HEK293 (cell line): ENCODE results near the gene TMEM184B.

ENCODE experiments used
- AEBP2 ChIP-seq: fragments of 450-650 bp; formaldehyde crosslinking; IDR thresholded peaks from 2 replicates; pipeline ENCODE4 v1.5.1; 2016; ENCODE audit warnings: missing biosample characterization, missing genetic modification characterization, borderline replicate concordance
- CTCF ChIP-seq: fragments of 450-650 bp; formaldehyde crosslinking; IDR thresholded peaks from 2 replicates; pipeline ENCODE4 v1.5.1; 2016; ENCODE audit warnings: missing biosample characterization, missing genetic modification characterization
- KLF1 ChIP-seq: fragments of 450-650 bp; formaldehyde crosslinking; IDR thresholded peaks from 2 replicates; pipeline ENCODE4 v1.5.1; 2016; ENCODE audit warnings: missing biosample characterization, missing genetic modification characterization
- KLF9 ChIP-seq: fragments of 450-650 bp; formaldehyde crosslinking; IDR thresholded peaks from 2 replicates; pipeline ENCODE4 v1.5.1; 2016; ENCODE audit warnings: missing biosample characterization, missing genetic modification characterization, low read depth
- SP2 ChIP-seq: fragments of 450-650 bp; formaldehyde crosslinking; IDR thresholded peaks from 2 replicates; pipeline ENCODE4 v1.5.1; 2016; ENCODE audit warnings: missing biosample characterization, missing genetic modification characterization
- ZBTB11 ChIP-seq: fragments of 450-650 bp; formaldehyde crosslinking; conservative IDR thresholded peaks from 2 replicates; pipeline ENCODE4 v1.5.1; 2016; ENCODE audit warnings: low read depth, missing biosample characterization, missing genetic modification characterization
- ZBTB21 ChIP-seq: fragments of 450-650 bp; formaldehyde crosslinking; IDR thresholded peaks from 2 replicates; pipeline ENCODE4 v1.5.1; 2017; ENCODE audit warnings: missing biosample characterization, missing genetic modification characterization
- ZBTB49 ChIP-seq: fragments of 450-650 bp; formaldehyde crosslinking; IDR thresholded peaks from 2 replicates; pipeline ENCODE4 v1.5.1; 2016; ENCODE audit warnings: missing biosample characterization, missing genetic modification characterization, low read depth
- ZNF148 ChIP-seq: fragments of 450-650 bp; formaldehyde crosslinking; IDR thresholded peaks from 2 replicates; pipeline ENCODE4 v1.5.0; 2017; ENCODE audit warnings: missing biosample characterization, missing genetic modification characterization, borderline replicate concordance
- ZNF174 ChIP-seq: fragments of 450-650 bp; formaldehyde crosslinking; IDR thresholded peaks from 2 replicates; pipeline ENCODE4 v1.5.0; 2017; ENCODE audit warnings: missing biosample characterization, mild to moderate bottlenecking, missing genetic modification characterization
- ZNF18 ChIP-seq: fragments of 450-650 bp; formaldehyde crosslinking; IDR thresholded peaks from 2 replicates; pipeline ENCODE4 v1.5.1; 2016; ENCODE audit warnings: missing biosample characterization, missing genetic modification characterization
- ZNF302 ChIP-seq: fragments of 450-650 bp; formaldehyde crosslinking; IDR thresholded peaks from 2 replicates; pipeline ENCODE4 v1.5.1; 2016; ENCODE audit warnings: missing biosample characterization, missing genetic modification characterization, low read depth
- ZNF529 ChIP-seq: fragments of 450-650 bp; formaldehyde crosslinking; IDR thresholded peaks from 2 replicates; pipeline ENCODE4 v1.5.1; 2017; ENCODE audit warnings: missing genetic modification characterization, missing biosample characterization; ENCODE audit not compliant: insufficient replicate concordance
- ZNF530 ChIP-seq: fragments of 450-650 bp; formaldehyde crosslinking; IDR thresholded peaks from 2 replicates; pipeline ENCODE4 v1.5.1; 2016; ENCODE audit warnings: low read depth, missing biosample characterization, missing genetic modification characterization
- ZNF596 ChIP-seq: fragments of 450-650 bp; IDR thresholded peaks from 2 replicates; pipeline ENCODE4 v1.5.0; 2018; ENCODE audit warnings: missing biosample characterization, mild to moderate bottlenecking, missing genetic modification characterization, moderate library complexity
- ZNF677 ChIP-seq: fragments of 450-650 bp; IDR thresholded peaks from 2 replicates; pipeline ENCODE4 v1.5.0; 2018; ENCODE audit warnings: missing biosample characterization, mild to moderate bottlenecking, missing genetic modification characterization, moderate library complexity
- ZNF692 ChIP-seq: fragments of 450-650 bp; formaldehyde crosslinking; IDR thresholded peaks from 2 replicates; pipeline ENCODE4 v1.5.1; 2016; ENCODE audit warnings: missing biosample characterization, missing genetic modification characterization
- ZSCAN18 ChIP-seq: fragments of 450-650 bp; formaldehyde crosslinking; IDR thresholded peaks from 2 replicates; pipeline ENCODE4 v1.5.1; 2016; ENCODE audit warnings: missing biosample characterization, missing genetic modification characterization
- ZSCAN4 ChIP-seq: fragments of 450-650 bp; formaldehyde crosslinking; IDR thresholded peaks from 2 replicates; pipeline ENCODE4 v1.5.1; 2017; ENCODE audit warnings: missing biosample characterization, missing genetic modification characterization

Gene TMEM184B

GRCh38 chr22:38202437-38203089, 70.2 kb downstream of the TMEM184B start (continued):
- TF ChIP-seq KLF1 (tag by site-specific recombination) (peak; percentile 99), SP2 (tag by site-specific recombination) (peak; percentile 72), ZNF148 (tag by site-specific recombination) (no peak), ZBTB21 (tag by site-specific recombination) (no peak), ZNF677 (tag by site-specific recombination) (0 out of 2 replicates have a peak, but pooled peaks have one; percentile 10), ZSCAN4 (tag by site-specific recombination) (peak; percentile 63), ZNF174 (no peak), ZNF18 (tag by site-specific recombination) (peak; percentile 93; the same call in 1 of the 2 replicates), ZNF692 (tag by site-specific recombination) (peak; percentile 60), ZNF302 (tag by site-specific recombination) (no peak), ZBTB49 (no peak), ZNF530 (tag by site-specific recombination) (no peak), AEBP2 (tag by site-specific recombination) (no peak), ZNF596 (tag by site-specific recombination) (0 out of 2 replicates have a peak, but pooled peaks have one; percentile 5), ZBTB11 (tag by site-specific recombination) (no peak), KLF9 (tag by site-specific recombination) (peak; percentile 91), CTCF (peak; percentile 87), ZSCAN18 (tag by site-specific recombination) (no peak), ZNF529 (tag by site-specific recombination) (no peak)
